ENCODE data around the gene ITIH1.

Gene ITIH1

DNA sequence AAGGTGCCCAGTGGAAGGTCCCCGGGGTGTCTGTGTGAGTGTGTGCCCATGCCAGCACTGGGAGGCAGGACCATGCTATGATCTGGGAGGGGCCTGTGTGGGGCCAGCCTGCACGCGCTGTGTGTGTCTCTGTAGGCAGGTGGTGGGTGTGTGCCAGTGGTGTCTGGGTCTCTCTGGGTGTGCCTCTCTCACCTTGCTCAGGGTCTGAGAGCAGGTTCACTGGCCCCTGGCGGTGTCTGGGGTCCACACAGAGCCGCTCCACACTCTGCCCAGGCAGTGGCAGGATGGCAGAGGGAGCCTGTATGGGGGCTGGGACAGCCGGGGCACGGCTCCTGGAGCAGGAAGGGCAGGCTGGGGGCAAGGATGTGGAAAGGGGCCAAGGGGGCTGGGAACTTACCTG is 40.5 kb downstream of the ITIH1 start:
- DNase-seq: no peak

DNA sequence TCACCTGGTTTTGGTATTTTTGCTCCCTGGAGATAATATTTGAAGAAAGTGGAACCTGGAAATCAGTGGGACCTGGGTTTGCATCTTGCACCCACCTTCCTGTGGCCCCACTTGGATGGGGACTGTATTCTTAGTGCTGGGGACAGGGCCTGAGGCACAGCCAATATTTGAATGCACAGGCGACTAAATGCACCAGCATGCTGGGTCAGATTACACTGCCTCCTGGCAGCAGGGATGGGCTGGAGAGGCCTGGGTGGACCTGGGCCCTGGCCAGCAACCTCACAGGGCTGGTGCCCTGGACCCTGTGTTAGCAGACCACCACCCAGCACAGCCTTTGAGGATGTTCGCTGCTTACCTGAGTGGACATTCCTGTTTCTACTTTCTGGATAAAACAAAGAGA is 42.5 kb downstream of the ITIH1 start:
- no peak for DNase-seq

DNA sequence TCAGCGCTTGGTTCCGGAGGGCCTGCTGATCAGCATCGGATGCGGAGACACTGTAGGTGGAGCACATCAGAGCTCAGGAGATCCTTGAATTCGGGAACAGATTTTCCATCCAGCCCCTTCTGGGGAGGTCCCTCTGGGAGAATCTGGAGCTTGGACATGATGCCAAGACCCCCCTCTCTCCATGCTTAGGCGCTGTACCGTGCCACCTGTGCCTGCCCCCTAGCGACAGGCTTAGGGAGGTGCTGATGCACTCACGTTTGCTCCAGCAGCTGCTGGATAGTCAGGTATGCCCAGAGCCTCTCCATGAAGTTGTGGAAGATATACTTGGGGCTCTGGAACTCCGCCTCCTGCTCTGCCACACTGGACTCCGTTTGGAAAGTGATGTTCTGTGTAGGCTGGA is 43.3 kb downstream of the ITIH1 start:
- peak; percentile 10 for DNase-seq

DNA sequence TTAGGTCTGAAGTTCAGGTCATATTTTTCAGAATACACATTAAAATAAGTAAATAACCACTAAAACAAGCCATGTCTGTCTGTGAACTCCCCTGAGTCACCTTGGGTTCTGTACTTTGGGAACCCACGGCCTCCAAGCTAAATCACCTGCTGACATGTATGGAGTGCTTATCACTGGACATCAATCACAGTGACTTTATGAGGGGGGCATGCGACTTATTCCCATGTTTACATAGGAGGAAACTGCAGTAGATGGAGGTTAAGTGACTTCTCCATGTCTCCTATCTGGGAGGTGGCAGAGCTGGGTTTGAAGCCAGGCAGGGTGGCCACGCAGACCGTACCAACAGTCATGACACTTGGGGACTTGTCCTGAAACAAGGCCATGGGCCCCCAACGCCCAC is 45.0 kb downstream of the ITIH1 start:
- DNase-seq: no peak

DNA sequence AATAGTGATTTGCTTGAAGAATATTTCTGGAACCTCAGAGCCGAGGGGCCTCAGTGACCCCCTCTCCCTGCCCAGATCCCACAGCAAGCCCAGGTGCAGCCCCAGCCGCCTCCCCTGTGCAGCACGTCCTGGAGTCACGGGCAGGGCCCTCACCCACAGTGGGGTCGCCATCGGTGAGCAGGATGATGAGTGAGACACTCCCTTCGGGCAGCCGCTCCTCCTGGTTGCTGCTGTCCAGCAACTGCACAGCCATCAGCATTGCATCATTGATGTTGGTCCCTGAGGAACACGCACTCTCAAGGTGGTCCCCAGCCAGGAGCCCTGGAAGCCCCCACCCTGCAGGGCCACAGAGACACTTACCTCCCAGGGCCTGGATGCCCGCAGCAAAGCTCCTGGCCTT is 46.6 kb downstream of the ITIH1 start:
- DNase-seq: no peak

DNA sequence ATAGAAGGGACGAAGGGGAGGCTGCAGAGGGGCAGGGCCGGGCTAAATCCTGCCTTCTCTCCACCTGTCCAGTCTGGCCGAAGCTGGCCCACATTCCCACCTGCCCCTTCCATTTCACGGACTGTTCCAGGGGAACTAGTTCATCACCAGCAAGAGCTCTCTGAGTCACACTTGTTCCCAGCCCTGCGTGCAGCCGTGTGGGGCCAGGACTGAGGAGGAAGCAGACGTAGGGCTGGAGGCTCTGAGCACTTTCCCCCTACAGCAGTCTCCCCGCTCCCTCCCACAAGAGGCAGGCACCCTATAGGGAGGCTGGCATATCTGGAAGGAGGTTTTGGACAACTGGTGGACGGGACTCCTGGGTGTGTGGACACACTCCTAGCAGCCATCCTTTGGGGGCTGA is 50.0 kb downstream of the ITIH1 start:
- no peak for DNase-seq

DNA sequence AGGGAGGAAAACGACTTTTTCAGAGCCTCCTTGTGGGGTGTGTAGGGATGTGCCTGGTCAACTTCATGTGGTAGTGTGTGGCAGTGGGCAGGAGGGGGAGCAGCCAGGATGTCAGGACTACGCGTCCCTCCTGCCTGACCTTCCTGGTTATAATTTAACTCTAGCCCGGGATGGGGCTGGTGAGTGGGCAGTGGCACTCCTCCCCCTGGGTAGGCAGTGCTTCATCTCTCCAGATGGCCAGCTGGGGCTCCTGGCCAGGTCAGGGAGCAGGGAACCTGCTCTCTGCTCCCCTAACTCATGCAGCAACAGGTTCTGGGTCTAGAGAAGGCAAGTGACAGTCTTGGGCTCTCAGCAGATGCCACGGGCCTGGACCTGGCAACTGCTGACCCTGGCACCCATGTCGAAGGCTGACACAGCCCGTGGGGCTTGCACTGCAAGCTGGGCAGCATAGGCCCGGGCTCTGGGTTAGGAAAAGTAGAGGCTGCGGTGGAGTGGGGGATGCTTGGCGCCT is 50.5 kb downstream of the ITIH1 start:
- DNase-seq: no peak

DNA sequence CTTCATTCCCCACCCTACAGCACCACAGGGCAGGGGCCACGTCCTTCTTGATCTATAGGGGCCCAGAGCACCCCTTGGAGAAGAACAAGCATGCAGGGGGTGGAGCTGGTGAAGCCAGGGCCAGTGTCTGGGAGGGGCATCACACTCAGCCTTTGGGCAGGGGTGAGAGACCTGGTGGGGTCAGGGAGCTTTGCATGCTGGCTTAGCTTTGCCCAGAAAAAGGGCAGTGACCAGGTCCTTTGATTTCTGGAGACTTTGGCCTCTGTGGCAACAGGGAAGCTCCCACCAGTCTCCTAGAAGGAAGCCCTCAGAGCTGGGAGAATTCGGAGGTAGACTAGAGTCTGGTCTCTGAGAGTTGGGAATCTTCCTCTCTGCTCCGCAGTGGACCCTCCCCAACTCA is 52.1 kb downstream of the ITIH1 start:
- no peak for DNase-seq

DNA sequence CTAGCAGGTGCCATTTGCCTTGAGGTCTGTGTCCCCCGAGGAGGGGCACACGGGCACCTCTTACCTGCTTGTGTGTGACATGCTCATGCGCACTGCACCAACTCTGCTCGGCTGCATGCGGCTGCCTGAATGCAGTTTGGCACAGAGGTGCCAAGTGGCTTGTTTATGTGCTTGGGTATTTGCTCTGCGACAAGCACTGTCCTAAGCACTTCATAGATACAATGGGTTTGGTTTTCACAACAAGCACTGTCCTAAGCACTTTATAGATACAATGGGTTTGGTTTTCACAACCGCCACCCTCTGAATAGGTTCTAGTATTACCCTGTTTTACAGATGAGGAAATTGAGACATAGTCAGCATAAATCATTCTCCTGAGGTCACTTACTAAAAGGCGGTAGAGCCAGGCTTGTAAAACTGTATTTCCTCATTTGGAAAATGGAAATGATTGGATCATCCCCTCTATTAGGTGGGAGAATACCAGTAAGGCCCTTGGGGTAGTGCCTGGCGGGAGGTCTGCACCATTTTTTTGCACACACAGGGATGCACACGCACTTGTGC is 52.6 kb downstream of the ITIH1 start:
- peak; percentile 42 for DNase-seq

DNA sequence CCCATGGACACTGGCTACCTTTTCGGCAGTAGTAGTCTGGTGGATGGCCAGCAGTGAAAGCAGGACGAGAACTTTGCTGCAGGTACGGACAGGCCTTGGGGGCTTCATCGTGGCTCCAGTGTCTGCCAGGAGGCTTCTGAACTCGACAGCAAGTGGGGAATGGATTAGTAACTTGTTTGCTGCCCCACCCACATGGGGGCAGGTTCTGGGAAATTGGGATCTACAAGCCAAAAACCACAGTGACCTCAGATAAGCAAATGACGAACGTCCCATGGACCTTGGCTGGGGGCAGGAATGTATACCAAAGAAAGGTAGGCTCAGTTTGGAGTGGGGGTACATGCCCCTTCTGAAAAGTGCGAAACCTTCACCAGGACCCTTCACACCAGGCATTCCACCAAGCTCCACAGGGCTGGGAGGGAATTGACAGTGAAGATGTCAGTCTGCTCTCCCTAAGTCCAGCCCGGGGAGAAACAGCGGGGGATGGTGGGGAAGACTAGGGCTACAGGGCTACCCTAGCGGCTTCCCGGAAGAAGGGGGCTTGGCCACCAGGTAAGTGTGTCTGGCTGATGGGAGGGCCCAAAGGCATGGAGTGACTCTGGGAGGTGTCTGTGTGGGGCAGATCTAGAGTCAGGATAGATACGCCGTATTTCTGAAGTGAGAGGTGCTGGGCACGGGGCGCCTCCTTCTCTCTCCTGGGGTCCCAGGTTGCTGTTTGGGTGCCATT is 53.3 kb downstream of the ITIH1 start, which contains the start of gene ITIH4:
Gene ITIH4 (minus strand): TSS at position 138 of the 724 bp plus-strand sequence. CDS start 30 bp downstream, at position 108.
- no peak for DNase-seq

DNA sequence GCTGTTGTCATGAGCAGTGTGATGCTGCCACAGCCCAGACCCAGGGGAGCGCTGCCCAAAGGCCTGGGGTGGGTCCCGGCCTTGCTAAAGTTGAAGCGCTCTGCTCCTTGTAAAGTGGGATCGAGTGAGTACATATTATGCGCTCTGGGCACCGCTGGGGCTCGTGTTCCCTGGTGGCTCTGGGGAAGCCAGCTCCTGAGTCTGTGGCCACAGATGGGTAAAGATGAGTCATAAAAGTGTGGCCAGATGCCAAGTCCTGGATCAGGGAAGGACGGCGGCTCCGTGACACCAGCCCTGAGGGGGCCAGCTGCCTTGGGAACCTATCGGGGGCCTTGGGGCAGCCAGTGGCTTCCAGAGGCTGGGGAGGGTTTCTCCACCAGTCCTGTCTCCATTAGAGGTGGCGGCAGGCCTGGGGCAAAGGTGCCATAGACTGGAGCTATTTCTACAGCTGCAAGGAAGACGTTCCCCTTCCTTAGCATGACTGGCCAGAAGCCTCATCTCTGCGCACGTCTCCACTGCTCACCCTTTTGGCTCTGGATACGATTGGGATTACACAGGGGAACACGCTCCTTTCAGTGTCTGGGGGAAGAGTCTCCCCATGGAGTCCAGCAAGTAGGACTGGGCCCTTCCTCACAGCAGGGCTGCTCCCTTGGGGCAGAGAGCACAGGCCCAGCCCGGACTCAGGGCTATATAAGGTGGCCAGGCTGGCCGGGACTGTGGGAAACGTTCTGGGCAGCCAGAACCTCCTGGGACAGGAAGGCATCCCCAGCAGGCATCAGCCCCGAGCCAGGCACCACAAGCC is 54.3 kb downstream of the ITIH1 start:
- peak; percentile 66 for DNase-seq

DNA sequence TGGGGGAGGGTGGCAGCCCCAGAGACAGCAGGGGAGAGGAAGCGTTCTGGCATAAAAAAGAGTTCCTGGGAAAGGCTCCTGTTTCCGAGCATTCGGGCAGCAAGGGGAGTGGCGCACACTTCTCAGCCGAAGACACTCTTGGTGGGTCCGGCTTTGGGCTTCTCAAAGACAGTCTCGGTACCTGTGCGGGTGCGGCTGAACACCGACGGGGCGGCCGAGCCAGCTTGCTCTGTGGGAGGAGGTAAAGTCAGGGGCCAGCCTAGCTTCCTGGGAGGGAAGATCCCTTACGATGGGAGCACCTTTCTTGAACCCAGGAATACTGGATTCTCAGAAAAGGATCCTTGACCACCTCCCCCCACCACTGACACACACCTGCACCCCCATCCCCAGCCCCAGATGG is 55.8 kb downstream of the ITIH1 start:
- no peak for DNase-seq

DNA sequence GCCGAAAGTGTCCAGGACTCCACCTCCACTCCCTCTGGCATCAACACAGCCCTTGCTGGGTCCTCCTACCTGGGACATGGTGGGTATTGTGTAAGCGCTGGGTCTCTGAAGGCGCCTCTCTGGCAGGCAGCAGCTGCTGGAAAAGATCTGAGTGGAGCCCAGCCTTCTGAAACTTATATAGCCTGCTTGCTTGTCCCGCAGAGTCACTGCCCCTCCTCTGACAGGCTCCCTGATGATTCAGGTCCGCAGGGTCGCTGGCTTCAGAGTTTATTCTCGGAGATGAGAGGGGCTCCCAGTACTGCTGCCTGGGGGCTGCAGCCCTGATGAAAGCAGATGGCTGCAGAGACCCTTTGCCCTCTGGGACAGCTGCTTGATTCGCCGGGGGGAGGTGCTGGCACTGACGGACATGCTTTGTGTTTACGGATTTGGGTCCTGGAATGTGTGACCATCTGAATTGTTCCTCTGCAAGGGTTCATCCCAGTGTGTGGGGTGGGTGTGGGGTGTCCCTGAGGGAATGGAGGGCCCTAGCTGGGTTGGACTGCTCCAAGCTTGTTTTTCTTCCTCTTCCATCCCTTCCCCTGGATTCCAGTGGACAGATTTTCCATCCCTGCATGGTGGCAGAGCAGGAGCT is 57.6 kb downstream of the ITIH1 start, which contains the start of gene MUSTN1:
Gene MUSTN1 (minus strand): TSS at position 149 of the 631 bp plus-strand sequence. CDS start 71 bp downstream, at position 78.
- DNase-seq: no peak

DNA sequence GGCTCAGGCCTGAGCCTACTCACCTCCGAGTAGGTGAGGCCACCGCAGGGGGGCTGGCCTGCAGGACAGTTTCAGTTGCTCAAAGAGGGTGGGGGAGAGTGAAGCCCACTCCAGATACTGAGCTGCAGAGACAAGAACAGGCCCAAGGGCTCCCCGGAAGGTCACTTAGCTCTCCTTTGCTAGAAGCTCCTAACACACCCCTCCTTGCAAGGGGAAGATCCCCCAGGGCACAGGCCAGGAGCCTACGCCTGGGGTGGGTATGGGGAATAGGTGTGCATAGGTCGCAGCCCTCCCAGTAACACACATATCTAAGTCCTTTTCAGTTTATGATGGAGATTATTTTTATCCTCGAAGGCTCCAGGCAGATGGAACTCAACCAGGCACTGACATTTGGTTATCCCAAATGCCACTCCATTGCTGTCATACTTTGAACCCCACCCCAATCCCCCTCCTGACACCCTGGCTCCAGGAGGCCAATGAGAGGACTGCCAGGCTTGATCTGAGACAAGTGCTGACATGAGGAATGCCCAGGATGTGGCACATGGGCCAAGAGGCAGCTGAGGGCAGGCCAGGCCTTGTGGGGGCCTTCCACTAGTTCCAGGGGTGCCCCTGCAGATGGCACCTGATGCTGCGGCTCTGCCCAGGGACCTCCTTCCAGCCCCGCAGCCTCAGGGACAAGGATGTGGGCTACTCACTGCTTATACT is 58.5 kb downstream of the ITIH1 start:
- no peak for DNase-seq

DNA sequence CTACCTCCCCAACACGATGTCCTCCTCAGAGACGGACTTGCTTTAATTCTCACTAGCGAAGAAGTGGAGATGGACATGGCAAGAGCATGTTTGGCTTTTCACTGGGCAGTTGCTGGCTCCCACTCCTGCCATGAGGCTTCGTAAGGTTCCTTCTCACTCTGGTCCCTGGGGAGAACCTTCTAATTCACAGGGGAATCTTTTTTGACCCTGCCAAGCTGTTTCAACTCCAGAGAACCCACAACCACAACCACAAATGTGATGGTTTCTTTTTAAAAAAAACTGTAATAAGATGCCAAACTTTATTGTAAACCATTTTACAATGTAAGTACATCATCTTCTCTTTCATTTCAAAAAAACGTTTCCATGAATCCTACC is 59.1 kb downstream of the ITIH1 start:
- no peak for DNase-seq

DNA sequence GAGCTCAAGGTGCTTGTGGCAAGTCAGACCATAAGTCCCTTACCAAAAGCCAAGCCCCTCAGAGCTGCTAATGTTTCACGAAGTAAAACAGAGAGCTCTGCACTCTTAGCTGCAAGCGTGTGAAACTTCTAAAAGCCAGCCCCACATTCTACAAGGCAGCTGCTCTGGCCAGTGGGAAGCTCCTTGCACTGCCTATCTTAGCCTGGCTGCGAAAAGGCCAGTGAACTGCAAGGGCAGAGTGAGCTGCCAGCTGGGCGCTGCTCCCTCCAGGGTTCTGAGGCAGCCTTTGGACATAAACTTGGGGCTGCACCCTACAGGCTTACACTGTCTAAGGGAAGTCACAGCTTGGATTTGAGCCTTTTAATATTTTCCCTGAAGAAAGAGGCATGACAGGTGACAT is 59.6 kb downstream of the ITIH1 start:
- no peak for DNase-seq

DNA sequence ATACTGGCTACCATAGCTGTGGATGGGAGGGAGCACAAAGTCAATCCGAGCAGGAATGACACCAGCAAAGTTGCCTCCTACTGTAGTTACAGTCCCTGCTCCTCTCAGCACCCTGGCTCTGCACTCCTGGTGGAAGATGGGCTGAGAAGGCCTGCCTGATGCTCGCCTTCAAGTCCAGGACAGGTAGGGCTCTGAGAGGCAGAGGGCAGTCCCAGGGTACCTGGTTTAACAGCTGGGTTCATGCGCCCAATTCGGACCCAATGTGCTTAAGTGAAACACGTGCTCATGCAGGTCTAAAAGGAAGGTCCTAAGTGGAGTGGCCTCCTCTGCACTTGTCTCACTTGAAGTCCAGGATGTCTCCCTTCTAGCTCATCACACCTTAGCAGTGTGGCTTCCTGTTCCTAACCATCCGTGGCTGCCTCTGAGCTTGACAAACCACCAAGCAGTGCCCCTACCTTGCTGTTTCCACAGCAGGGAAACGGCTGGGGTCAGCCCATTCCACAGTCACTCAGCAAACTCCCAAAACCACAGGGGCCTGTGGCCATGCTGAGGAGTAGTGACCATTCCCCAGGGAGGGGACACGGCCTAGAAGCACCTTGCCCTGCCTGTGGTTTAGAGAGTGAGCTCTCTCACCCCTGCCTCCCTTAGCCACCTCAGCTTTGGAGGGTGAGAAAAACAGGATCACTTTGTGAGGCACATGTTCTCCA is 61.3 kb downstream of the ITIH1 start:
- no peak for DNase-seq

DNA sequence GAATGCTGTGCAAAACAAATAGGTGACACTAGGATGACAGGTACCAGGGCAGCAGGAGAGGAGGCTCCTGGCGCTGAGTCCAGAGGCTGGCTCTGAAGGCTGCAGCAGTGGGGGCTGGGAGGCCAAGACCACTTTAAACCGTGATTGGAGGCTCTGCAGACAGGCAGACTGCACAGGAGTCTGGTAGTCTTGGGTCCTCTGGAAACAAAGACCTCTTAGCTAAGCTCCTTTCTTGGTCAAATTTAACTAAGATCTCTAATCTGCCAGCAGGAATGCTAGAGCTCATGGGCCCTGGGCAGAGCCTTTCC is 61.8 kb downstream of the ITIH1 start:
- DNase-seq: no peak

DNA sequence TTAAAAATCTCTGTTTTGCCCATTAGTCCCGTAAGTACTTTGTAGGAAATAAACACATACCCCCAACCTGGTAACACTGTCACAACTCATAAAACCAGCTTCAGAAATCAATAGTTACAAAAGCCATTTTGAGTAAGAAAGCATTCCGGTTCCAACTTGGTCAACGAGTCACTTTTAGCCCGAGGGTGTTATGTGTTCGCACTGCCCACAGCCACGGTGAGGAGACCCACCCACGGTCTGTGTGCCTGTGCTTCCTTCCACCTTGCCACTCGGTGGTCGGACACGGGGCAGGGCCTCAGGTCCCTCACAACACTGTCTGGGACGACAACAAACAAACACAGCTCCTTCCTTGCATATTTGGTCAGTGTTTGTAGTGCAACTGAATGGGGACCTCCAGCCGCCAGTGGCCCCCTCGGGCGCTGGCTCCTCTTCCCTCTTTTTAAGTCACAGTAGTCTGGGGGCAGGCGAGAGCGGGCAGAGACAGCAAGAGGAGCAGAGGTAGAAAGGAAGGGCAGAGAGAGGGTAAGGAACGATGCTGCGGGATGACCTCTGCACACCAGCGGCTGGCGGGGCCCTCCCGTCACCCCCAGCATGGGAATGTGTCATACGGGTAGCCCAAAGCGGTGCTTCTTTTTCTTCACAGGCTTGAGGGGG is 62.6 kb downstream of the ITIH1 start:
- no peak for DNase-seq

DNA sequence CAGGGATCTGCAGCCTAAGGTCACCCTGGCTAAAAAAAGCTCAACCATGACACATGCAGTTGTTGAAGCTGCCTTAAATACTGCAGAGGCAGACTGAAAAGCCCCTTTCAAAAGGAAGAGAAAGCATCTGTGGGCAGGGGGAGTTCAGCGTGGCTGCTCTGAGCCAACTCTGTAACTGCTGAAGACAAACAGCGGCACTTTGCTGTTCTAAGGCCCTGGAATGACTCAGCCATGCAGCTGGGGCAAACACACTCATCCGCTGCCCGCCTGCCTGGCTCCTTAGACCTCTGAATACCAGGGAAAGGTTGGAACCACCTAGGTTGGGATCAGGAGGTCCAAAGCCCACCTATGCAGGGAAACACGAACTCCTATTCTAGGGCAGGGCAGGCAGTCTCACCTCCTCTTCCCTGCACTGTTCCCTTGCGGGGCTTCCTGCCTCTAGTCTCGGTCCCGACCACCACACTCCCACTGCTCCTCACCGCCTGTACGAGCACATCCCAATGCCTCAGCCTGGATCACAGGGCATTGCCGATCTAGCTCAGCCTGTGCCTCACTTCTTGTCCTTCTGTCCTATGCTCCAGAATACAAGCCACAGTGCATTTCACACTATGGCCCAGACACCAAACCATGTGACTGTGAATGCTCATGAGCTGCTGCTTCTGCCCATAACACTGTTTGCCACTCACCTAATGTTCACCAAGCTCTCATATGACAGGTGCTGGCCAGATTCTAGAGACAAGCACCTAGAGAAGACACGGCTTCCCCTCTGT is 64.0 kb downstream of the ITIH1 start:
- DNase-seq: no peak

Data from NCI-H510A (cell line).